IMR-90 (cell line): Measurements from ENCODE around the gene RANBP9. TPM values are rescaled to one million over a fixed set of nuclear protein-coding genes. Genes with fewer than 3 reads are reported as not detected.

Experiments
- ATAC-seq: fragments of 200-7000 bp; cut with Tn5 transposase; 2 replicates; pipeline ENCODE4 v1.9.1; 2020; ENCODE audit warnings: low read depth, mild to moderate bottlenecking, moderate library complexity
- BruUV-seq: library from RNA; stranded (reverse); fragments of 400-500 nt; replicated peaks from 2 replicates; lab custom pipeline; 2021; lab: Mats Ljungman, UMichigan
- CTCF ChIA-PET: fragments of 300-600 bp; formaldehyde crosslinking; extraction: SDS; loops from one replicate; lab custom pipeline; 2021; ENCODE audit warnings: antibody characterized with exemption; lab: Yijun Ruan, JAX
- POLR2A ChIA-PET: fragments of 300-600 bp; sonication (Branson Sonifier 250); formaldehyde crosslinking; loops from one replicate; lab custom pipeline; 2022; ENCODE audit warnings: antibody characterized with exemption; ENCODE audit not compliant: unreplicated experiment; lab: Charles Lee
- DNase-seq: peaks from one replicate; pipeline ENCODE4 v3.0.0; 2013
- H2AFZ ChIP-seq: replicated peaks from 2 replicates; pipeline ENCODE3; 2013; ENCODE audit warnings: low read length, mild to moderate bottlenecking; ENCODE audit not compliant: poor library complexity
- H2AK5ac ChIP-seq: 2 replicates; pipeline ENCODE4 v1.6.1; 2013; ENCODE audit warnings: low read depth, low read length, inconsistent platforms
- H2AK9ac ChIP-seq: replicated peaks from 2 replicates; pipeline ENCODE3; 2013; ENCODE audit warnings: mild to moderate bottlenecking, low read depth, low read length, moderate library complexity; ENCODE audit not compliant: poor library complexity
- H2BK120ac ChIP-seq: 2 replicates; pipeline ENCODE4 v1.6.1; 2013; ENCODE audit warnings: low read depth, low read length, inconsistent platforms
- H2BK15ac ChIP-seq: 3 replicates; pipeline ENCODE4 v1.6.1; 2013; ENCODE audit warnings: low read depth, low read length, inconsistent platforms
- H2BK20ac ChIP-seq: 2 replicates; pipeline ENCODE4 v1.6.1; 2013; ENCODE audit warnings: low read depth, mild to moderate bottlenecking, inconsistent platforms, low read length, moderate library complexity
- H2BK5ac ChIP-seq: 2 replicates; pipeline ENCODE4 v1.6.1; 2013; ENCODE audit warnings: mild to moderate bottlenecking, low read depth, low read length, inconsistent platforms; ENCODE audit not compliant: poor library complexity, severe bottlenecking
- H3K14ac ChIP-seq: replicated peaks from 2 replicates; pipeline ENCODE4 v1.6.1; 2013; ENCODE audit warnings: low read depth, low read length, inconsistent platforms
- H3K18ac ChIP-seq: 2 replicates; pipeline ENCODE4 v1.6.1; 2013; ENCODE audit warnings: low read depth, low read length, control low read depth
- H3K23ac ChIP-seq: 2 replicates; pipeline ENCODE4 v1.6.1; 2013; ENCODE audit warnings: low read depth, low read length, inconsistent platforms
- H3K27ac ChIP-seq: 2 replicates; pipeline ENCODE4 v1.5.1; 2013; ENCODE audit warnings: mild to moderate bottlenecking, control low read depth, low read length; ENCODE audit not compliant: insufficient read depth
- H3K27me3 ChIP-seq: 2 replicates; pipeline ENCODE4 v1.6.1; 2013; ENCODE audit warnings: low read length; ENCODE audit not compliant: control insufficient read depth, insufficient read depth
- H3K36me3 ChIP-seq: 2 replicates; pipeline ENCODE4 v1.6.1; 2013; ENCODE audit warnings: low read length, mixed read lengths; ENCODE audit not compliant: control insufficient read depth, insufficient read depth
- H3K4ac ChIP-seq: 2 replicates; pipeline ENCODE4 v1.6.1; 2013; ENCODE audit warnings: low read depth, low read length, inconsistent platforms
- H3K4me1 ChIP-seq: 2 replicates; pipeline ENCODE4 v1.6.1; 2013; ENCODE audit warnings: low read length, mixed read lengths; ENCODE audit not compliant: control insufficient read depth, insufficient read depth
- H3K4me2 ChIP-seq: 2 replicates; pipeline ENCODE4 v1.6.1; 2013; ENCODE audit warnings: low read depth, mild to moderate bottlenecking, control low read depth, low read length, moderate library complexity
- H3K4me3 ChIP-seq: 2 replicates; pipeline ENCODE4 v1.5.1; 2013; ENCODE audit warnings: low read depth, mild to moderate bottlenecking, control low read depth, low read length, moderate library complexity; ENCODE audit not compliant: insufficient read depth
- H3K56ac ChIP-seq: 2 replicates; pipeline ENCODE4 v1.6.1; 2013; ENCODE audit warnings: low read length, inconsistent platforms; ENCODE audit not compliant: insufficient read depth; ENCODE audit errors: extremely low read depth
- H3K79me1 ChIP-seq, 2 experiments: 2 replicates each; pipeline ENCODE4 v1.6.1; 2013; ENCODE audit warnings: low read length in 2 of 2, inconsistent platforms in 1 of 2, low read depth in 1 of 2
- H3K9ac ChIP-seq: 2 replicates; pipeline ENCODE4 v1.6.1; 2013; ENCODE audit warnings: low read depth, low read length, control low read depth
- H3K9me1 ChIP-seq: 2 replicates; pipeline ENCODE4 v1.6.1; 2013; ENCODE audit warnings: low read length, inconsistent platforms; ENCODE audit not compliant: insufficient read depth
- H3K9me3 ChIP-seq: 2 replicates; pipeline ENCODE4 v1.6.1; 2013; ENCODE audit warnings: low read length; ENCODE audit not compliant: control insufficient read depth, insufficient read depth
- H4K20me1 ChIP-seq: 2 replicates; pipeline ENCODE4 v1.6.1; 2013; ENCODE audit warnings: low read length, inconsistent platforms; ENCODE audit not compliant: insufficient read depth
- H4K5ac ChIP-seq: 2 replicates; pipeline ENCODE4 v1.6.1; 2013; ENCODE audit warnings: mild to moderate bottlenecking, low read depth, low read length, control low read depth
- H4K8ac ChIP-seq, 2 experiments: 2 replicates each; pipeline ENCODE4 v1.6.1; 2013; ENCODE audit warnings: low read depth in 2 of 2, low read length in 2 of 2, control low read depth in 1 of 2, inconsistent platforms in 1 of 2
- H4K91ac ChIP-seq: 2 replicates; pipeline ENCODE4 v1.6.1; 2013; ENCODE audit warnings: low read depth, low read length, inconsistent platforms; ENCODE audit not compliant: insufficient read depth
- BHLHE40 ChIP-seq: fragments of 150-350 bp; IDR thresholded peaks from 2 replicates; pipeline ENCODE4 v1.6.1; 2016; ENCODE audit warnings: mild to moderate bottlenecking, low read depth, low read length
- CEBPB ChIP-seq: IDR thresholded peaks from 2 replicates; pipeline ENCODE4 v1.6.1; 2012; ENCODE audit warnings: low read depth, low read length, improper control_type of control experiment
- CHD1 ChIP-seq: IDR thresholded peaks from 2 replicates; pipeline ENCODE4 v1.6.1; 2012; ENCODE audit warnings: low read depth, low read length, improper control_type of control experiment
- CTCF ChIP-seq: conservative IDR thresholded peaks from 2 replicates; pipeline ENCODE4 v1.5.1; 2012; ENCODE audit warnings: mild to moderate bottlenecking, low read depth, low read length, improper control_type of control experiment
- ELK1 ChIP-seq: fragments of 150-350 bp; IDR thresholded peaks from 2 replicates; pipeline ENCODE4 v1.6.1; 2016; ENCODE audit warnings: low read depth, mild to moderate bottlenecking, low read length, moderate library complexity, borderline replicate concordance
- FOS ChIP-seq: fragments of 150-350 bp; IDR thresholded peaks from 2 replicates; pipeline ENCODE4 v1.6.1; 2016; ENCODE audit warnings: low read depth, low read length
- MAFK ChIP-seq: IDR thresholded peaks from 2 replicates; pipeline ENCODE4 v1.6.1; 2012; ENCODE audit warnings: low read depth, low read length, improper control_type of control experiment
- MAZ ChIP-seq: IDR thresholded peaks from 2 replicates; pipeline ENCODE4 v1.6.1; 2012; ENCODE audit warnings: low read depth, mild to moderate bottlenecking, low read length, improper control_type of control experiment, moderate library complexity, borderline replicate concordance
- MXI1 ChIP-seq: IDR thresholded peaks from 2 replicates; pipeline ENCODE4 v1.6.1; 2012; ENCODE audit warnings: low read depth, mild to moderate bottlenecking, low read length, moderate library complexity, borderline replicate concordance
- NFE2L2 ChIP-seq: fragments of 150-350 bp; IDR thresholded peaks from 2 replicates; pipeline ENCODE4 v1.6.1; 2016; ENCODE audit warnings: low read depth, mild to moderate bottlenecking, low read length
- POLR2A ChIP-seq: IDR thresholded peaks from 2 replicates; pipeline ENCODE4 v1.6.1; 2012; ENCODE audit warnings: mild to moderate bottlenecking, low read depth, low read length
- RAD21 ChIP-seq: IDR thresholded peaks from 2 replicates; pipeline ENCODE4 v1.6.1; 2012; ENCODE audit warnings: low read length, improper control_type of control experiment
- RCOR1 ChIP-seq: IDR thresholded peaks from 2 replicates; pipeline ENCODE4 v1.6.1; 2012; ENCODE audit warnings: mild to moderate bottlenecking, low read length, improper control_type of control experiment; ENCODE audit not compliant: insufficient replicate concordance
- RFX5 ChIP-seq: IDR thresholded peaks from 2 replicates; pipeline ENCODE4 v1.8.0; 2012; ENCODE audit warnings: low read depth, mild to moderate bottlenecking, low read length, moderate library complexity
- SMC3 ChIP-seq: fragments of 150-350 bp; IDR thresholded peaks from 2 replicates; pipeline ENCODE4 v1.6.1; 2016; ENCODE audit warnings: low read depth, mild to moderate bottlenecking, antibody characterized with exemption, low read length, moderate library complexity
- USF2 ChIP-seq: fragments of 150-350 bp; IDR thresholded peaks from 2 replicates; pipeline ENCODE4 v1.6.1; 2017; ENCODE audit warnings: mild to moderate bottlenecking, antibody characterized with exemption, low read length, low read depth
- WGBS, 2 experiments: methylation state at CpG; one replicate each; pipeline versions ENCODE4 v1.1.5 to v1.1.7; 2013; ENCODE audit warnings: missing lambda C conversion rate in 2 of 2; ENCODE audit not compliant: insufficient read length in 1 of 2; ENCODE audit errors: extremely low coverage in 2 of 2; 5-methylcytosine and 5-hydroxymethylcytosine counted together
- dilution Hi-C: fragments of 300-500 bp; cut with HindIII; formaldehyde crosslinking; loops from one replicate; pipeline ENCODE4 v1.14.3; 2018; ENCODE audit warnings: low sequenced_read_pairs; ENCODE audit not compliant: unreplicated experiment
- in situ Hi-C: fragments of 300-500 bp; cut with MboI; formaldehyde crosslinking; loops from 3 replicates; pipeline ENCODE4 v1.14.3; 2019; ENCODE audit warnings: low sequenced_read_pairs, inconsistent platforms, mixed read lengths
- intact Hi-C: fragments of 100-400 bp; cut with micrococcal nuclease; formaldehyde crosslinking; loops from 2 replicates; pipeline ENCODE4 v1.10.0; 2022
- polyA plus RNA-seq, 3 experiments: library from polyadenylated mRNA; depleted of rRNA; stranded (reverse); fragments of >200 nt; gene quantifications; 2 replicates each; pipeline ENCODE4 v1.2.3, GENCODE V29; 2012; ENCODE audit warnings: low replicate concordance in 1 of 3
- total RNA-seq: library from RNA; depleted of rRNA; stranded (reverse); fragments of >200 nt; gene quantifications from 2 replicates; pipeline ENCODE4 v1.2.3, GENCODE V29; 2012

Gene RANBP9
- total and polyA plus RNA-seq, 2 of the 4 experiments (the other 2 are of a cell fraction) = 17.7 to 27.8 TPM

GRCh38 chr6:13735031-13735430 lies 23.4 kb upstream of the RANBP9 start:
- DNase-seq (no peak), ATAC-seq (no peak)
- Histone ChIP-seq H4K20me1 (no peaks in the 10 kb centered on the region), H3K27ac (no peak overlapping the region), H3K4me2 (no peak overlapping the region), H3K18ac (no peak overlapping the region), H4K91ac (no peak overlapping the region), H3K27me3 (no peaks in the 10 kb centered on the region), H3K9me3 (no peaks in the 10 kb centered on the region), H3K56ac (no peak overlapping the region), H3K14ac (no peak overlapping the region), H3K4ac (no peak overlapping the region), H4K8ac (no peak overlapping the region), H3K9ac (no peak overlapping the region), H4K5ac (no peak overlapping the region), H2AK9ac (no peak overlapping the region), H2BK15ac (no peak overlapping the region), H2BK120ac (no peak overlapping the region), H3K4me1 (no peaks in the 10 kb centered on the region), H2AFZ (no peak overlapping the region), H3K4me3 (no peak overlapping the region), H3K9me1 (no peaks in the 10 kb centered on the region), H3K36me3 (no peaks in the 10 kb centered on the region), H2BK20ac (no peak overlapping the region), H2BK5ac (no peak overlapping the region), H3K23ac (no peak overlapping the region), H2AK5ac (no peak overlapping the region), H3K79me1 (no peaks in the 10 kb centered on the region)
- POLR2A ChIA-PET = no interaction called here
- CTCF ChIA-PET = no interaction called here
- BruUV-seq = no TSS peak
- no peak for TF ChIP-seq MAFK
- TF ChIP-seq CTCF = no peak
- TF ChIP-seq MXI1 = no peak
- no peak for TF ChIP-seq RFX5
- TF ChIP-seq SMC3 = no peak
- no peak for TF ChIP-seq RAD21
- no peak for TF ChIP-seq BHLHE40
- no peak for TF ChIP-seq RCOR1
- no peak for TF ChIP-seq NFE2L2
- TF ChIP-seq CHD1 = no peak
- TF ChIP-seq CEBPB = no peak
- TF ChIP-seq FOS = no peak
- no peak for TF ChIP-seq ELK1
- TF ChIP-seq POLR2A = no peak
- TF ChIP-seq USF2 = no peak
- TF ChIP-seq MAZ = no peak
- WGBS, 2 experiments = no CpG with 5 or more reads among the region's 2 CpGs
- in situ Hi-C loops = no loop called here
- intact Hi-C loops = no loop called here
- dilution Hi-C loops = no loop called here
